HG03103 (cell line): Measurements from ENCODE around the gene KIT.

ENCODE experiments used
- ATAC-seq: cut with Tn5 transposase; IDR thresholded peaks from one replicate; pipeline ENCODE4 v1.9.1; 2021; ENCODE audit warnings: low read depth; ENCODE audit not compliant: unreplicated experiment

Gene KIT

GRCh38 chr4:54695337-54695736, 37.6 kb downstream of the KIT start:
- no peak for ATAC-seq

GRCh38 chr4:54695788-54696187, 38.0 kb downstream of the KIT start:
- ATAC-seq, result no peak

DNA sequence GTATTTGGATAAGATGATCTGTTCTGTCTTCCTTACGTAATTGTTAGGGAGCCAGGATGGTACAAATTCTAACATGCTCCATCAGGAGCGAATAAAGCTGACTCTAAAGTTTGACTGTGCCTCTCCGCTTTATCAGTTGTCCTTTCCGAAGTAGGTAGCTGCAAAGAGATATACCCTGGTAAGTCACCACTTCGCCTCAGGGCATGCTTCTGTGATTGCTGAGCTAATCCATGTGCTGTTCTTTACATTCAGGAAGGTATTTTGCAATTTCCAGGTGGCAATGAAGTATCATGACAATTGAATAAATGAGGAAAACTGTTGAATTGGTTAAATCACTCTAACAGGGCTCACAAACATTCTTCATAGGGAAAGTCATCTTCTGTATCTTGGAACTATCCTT, 38.9 kb downstream of the KIT start:
- ATAC-seq, result no peak

DNA sequence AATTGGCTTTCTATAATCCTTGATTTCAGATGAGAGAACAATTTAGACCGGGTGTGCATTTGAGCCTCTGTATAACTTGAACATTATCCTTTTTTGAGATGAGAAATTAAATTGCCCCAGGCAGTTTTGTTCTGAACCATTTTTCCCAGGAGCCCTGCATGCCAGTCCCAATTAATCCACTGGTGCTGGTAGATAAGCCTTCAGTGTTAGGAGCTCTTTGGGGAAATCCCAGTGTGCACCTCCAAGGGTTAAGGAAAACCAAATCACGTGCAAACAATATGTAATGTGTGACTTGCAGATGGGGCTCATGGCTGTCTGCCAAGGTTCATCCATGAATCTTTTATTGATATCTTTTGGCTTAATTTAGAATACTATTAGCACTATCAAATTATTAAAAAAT, 43.2 kb downstream of the KIT start:
- no peak for ATAC-seq

- no peak for ATAC-seq
Observed at GRCh38 chr4:54703182-54703581, 45.4 kb downstream of the KIT start.

- no peak for ATAC-seq
Observed at GRCh38 chr4:54707406-54707805, 49.6 kb downstream of the KIT start.

- ATAC-seq, result no peak
Observed at GRCh38 chr4:54708339-54709279, 50.9 kb downstream of the KIT start.

DNA sequence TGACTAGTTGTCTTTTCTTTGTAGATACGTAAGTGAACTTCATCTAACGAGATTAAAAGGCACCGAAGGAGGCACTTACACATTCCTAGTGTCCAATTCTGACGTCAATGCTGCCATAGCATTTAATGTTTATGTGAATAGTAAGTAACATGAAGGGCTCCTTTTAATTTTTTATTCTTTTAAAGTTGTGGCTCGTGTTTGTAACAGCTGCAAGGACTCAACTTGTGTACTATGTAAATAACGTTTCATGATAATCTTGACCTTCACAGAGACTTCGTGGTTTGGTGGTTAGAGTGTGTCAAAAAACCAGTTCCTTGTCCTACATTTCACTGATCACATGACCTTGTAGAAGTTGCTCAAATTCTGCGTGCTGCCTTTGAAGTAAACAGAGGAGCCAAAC, 51.6 kb downstream of the KIT start:
- no peak for ATAC-seq

- ATAC-seq, result no peak
Observed at GRCh38 chr4:54712206-54712605, 54.4 kb downstream of the KIT start.

DNA sequence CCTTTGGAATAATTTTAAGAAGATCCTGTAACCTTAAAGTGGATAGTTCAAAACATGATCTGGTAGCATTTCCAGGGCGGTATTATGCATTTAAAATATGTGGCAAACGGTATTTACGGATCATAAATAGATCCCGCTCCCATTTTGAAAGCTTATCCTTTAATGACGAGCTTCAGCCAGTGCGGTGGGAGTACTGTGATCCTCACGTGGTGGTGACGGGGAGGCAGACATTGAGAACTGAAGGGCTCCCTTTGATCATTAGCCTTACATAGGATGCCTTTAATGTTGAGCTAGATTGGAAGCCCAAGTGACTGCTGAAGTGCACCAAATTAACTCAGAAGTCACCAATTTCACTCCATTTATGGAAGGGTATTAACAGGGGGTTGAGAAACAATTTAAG, 56.9 kb downstream of the KIT start:
- ATAC-seq, result no peak

- no peak for ATAC-seq
Observed at GRCh38 chr4:54716478-54717065, 58.8 kb downstream of the KIT start.

DNA sequence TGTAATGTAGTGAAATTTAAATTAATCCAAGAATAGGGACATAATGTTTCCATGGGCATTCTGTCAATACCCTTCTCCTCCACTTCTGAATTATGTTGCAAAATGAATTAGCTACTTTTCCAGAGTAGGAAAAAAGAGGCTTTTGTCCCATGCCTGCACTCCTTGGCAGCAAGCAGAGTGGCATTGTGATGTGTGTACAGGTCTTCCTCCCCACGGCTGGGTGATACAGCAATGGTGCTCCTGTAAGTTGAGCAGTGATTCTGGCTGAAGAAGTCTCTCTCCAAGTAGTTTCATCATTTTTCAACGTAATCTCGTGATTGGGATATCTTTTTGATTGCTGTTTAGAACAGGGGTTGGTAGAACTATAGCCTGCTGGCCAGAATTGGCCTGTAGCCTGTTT, 59.9 kb downstream of the KIT start:
- ATAC-seq, result no peak

- no peak for ATAC-seq
Observed at GRCh38 chr4:54719378-54719777, 61.6 kb downstream of the KIT start.

DNA sequence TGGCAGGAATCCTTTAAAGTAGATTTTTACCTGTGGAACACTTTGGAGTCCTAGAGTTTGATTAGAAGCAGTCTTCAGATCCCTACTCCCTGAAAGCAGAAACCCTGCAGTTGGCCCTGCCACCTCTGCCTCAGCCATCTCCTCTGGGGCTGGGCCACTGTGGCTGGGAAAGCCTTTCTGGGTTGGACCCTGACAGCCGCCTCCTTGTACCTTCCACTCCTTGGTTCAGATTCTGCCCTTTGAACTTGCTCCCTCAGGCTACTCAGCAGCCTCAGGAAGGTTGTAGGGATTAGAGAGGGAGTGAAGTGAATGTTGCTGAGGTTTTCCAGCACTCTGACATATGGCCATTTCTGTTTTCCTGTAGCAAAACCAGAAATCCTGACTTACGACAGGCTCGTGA, 65.5 kb downstream of the KIT start:
- no peak for ATAC-seq

GRCh38 chr4:54723820-54724219, 66.1 kb downstream of the KIT start:
- no peak for ATAC-seq

DNA sequence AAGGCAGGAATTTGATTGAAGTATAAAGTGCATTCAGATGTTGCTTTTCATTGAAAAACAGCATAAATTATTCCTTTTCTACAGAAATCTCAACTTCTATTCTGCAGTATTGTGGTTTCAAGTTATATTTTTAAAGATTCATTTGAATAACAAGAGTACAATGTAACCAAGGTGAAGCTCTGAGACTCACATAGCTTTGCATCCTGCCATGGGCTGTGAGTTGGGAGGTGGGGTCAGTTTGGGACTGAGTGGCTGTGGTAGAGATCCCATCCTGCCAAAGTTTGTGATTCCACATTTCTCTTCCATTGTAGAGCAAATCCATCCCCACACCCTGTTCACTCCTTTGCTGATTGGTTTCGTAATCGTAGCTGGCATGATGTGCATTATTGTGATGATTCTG, 69.2 kb downstream of the KIT start:
- no peak for ATAC-seq

DNA sequence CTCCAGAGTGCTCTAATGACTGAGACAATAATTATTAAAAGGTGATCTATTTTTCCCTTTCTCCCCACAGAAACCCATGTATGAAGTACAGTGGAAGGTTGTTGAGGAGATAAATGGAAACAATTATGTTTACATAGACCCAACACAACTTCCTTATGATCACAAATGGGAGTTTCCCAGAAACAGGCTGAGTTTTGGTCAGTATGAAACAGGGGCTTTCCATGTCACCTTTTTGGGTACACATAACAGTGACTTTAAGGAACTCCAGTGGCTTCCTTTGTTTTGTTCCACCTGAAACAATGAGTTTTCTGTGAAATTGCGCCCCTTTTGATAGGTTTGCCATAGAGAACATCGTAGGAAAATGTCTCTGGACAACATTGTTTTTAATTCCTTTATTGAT, 69.6 kb downstream of the KIT start:
- ATAC-seq, result no peak

DNA sequence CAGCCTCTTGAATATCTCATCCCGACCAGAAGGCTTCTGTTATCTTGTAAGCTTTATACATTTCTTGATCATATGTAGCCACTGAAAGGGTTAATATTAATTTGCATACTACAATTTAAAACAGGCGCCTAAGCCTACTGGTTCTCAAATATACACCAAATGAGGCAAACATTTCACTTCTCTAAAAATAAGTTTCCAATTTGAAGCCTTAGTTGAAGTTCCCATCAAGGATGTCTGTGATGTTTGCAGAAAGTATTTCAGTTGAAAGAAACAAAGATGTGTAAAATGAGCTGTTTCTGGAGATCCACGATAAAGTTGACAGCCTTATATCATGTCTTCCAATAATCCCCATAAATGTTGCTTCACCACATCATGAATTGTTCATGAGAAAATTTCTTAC, 70.6 kb downstream of the KIT start:
- no peak for ATAC-seq

- no peak for ATAC-seq
Observed at GRCh38 chr4:54729256-54729655, 71.5 kb downstream of the KIT start.

DNA sequence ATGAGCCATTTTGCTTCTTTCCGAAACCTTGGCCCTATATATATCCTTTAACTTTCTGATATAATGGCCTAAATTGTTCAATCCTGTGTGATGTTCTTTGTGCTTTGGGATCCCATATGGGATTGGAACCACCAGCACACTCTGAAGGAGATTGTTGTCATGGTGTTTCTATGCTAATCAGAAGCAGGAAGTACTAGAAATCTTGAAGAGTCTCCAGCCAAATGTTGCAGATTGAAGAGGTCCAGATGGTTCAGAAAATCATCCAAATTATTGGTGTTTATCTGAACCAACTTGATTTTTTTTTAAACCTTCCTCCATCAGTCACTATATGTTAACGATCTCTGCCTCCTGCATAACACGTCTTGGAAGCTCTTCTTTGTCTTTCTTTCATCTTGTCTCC, 72.8 kb downstream of the KIT start:
- ATAC-seq, result no peak

GRCh38 chr4:54731552-54731951, 73.8 kb downstream of the KIT start:
- no peak for ATAC-seq

DNA sequence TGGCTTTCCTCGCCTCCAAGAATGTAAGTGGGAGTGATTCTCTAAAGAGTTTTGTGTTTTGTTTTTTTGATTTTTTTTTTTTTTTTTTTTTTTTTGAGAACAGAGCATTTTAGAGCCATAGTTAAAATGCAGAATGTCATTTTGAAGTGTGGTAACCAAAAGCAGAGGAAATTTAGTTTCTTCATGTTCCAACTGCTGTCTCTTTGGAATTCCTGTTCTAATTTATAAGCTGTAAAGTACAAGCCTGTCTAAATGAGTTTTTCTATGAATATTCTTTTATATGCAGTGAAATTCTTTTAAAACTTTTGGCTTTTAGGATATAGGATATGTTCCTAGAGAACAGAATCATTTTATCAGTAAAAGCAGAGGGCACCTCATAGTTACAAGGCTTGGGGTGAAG, 74.2 kb downstream of the KIT start:
- no peak for ATAC-seq
